ENCODE data around the gene TXNRD1. TPM values are rescaled to one million over a fixed set of nuclear protein-coding genes. Genes with fewer than 3 reads are reported as not detected.

TXNRD1 gene
- total and polyA plus RNA-seq, 4 donors = 48.3 to 81.6 (median 65.4) TPM

GRCh38 chr12:104356231-104357115, 140.9 kb downstream of the TXNRD1 start:
- Histone ChIP-seq H3K36me3 (ENCODE audit: control insufficient read depth, insufficient read depth, low read length) (no peaks in the 10 kb centered on the region), H3K27ac (ENCODE audit: low read depth, low read length) (no peak overlapping the region), H3K4me3 (ENCODE audit: low read depth, low read length) (no peak overlapping the region), H3K27me3 (ENCODE audit: control insufficient read depth, insufficient read depth, low read length) (no peaks in the 10 kb centered on the region), H3K9me3 (ENCODE audit: control insufficient read depth, insufficient read depth, low read length) (no peaks in the 10 kb centered on the region), H3K4me1 (ENCODE audit: control insufficient read depth, insufficient read depth, low read length) (no peaks in the 10 kb centered on the region)
- WGBS (ENCODE audit: insufficient coverage) = 89% methylated on average over 16 of the region's 17 CpGs
- no peak for DNase-seq (ENCODE audit: low read depth in 4 of 6, low spot score in 6 of 6)

GRCh38 chr12:104357421-104357952, 141.9 kb downstream of the TXNRD1 start:
- H3K27ac ChIP-seq (ENCODE audit: low read depth, low read length) = no peak overlapping the region
- H3K27me3 ChIP-seq (ENCODE audit: control insufficient read depth, insufficient read depth, low read length) = no peaks in the 10 kb centered on the region
- H3K9me3 ChIP-seq (ENCODE audit: control insufficient read depth, insufficient read depth, low read length) = peaks cover 1% of the 10 kb centered on the region
- no peak overlapping the region for H3K4me3 ChIP-seq (ENCODE audit: low read depth, low read length)
- no CpG with 5 or more reads among the region's 1 CpG for WGBS (ENCODE audit: insufficient coverage)
- DNase-seq (ENCODE audit: low read depth in 4 of 6, low spot score in 6 of 6) = no peak
- no peaks in the 10 kb centered on the region for H3K4me1 ChIP-seq (ENCODE audit: control insufficient read depth, insufficient read depth, low read length)
- H3K36me3 ChIP-seq (ENCODE audit: control insufficient read depth, insufficient read depth, low read length) = no peaks in the 10 kb centered on the region

GRCh38 chr12:104358353-104359003, 142.9 kb downstream of the TXNRD1 start:
- peak in 1 of 6 donors; percentile 44 for DNase-seq (ENCODE audit: low read depth in 4 of 6, low spot score in 6 of 6)
- H3K9me3 ChIP-seq (ENCODE audit: control insufficient read depth, insufficient read depth, low read length) = peaks cover 1% of the 10 kb centered on the region
- H3K36me3 ChIP-seq (ENCODE audit: control insufficient read depth, insufficient read depth, low read length) = no peaks in the 10 kb centered on the region
- no peak overlapping the region for H3K27ac ChIP-seq (ENCODE audit: low read depth, low read length)
- no peak overlapping the region for H3K4me3 ChIP-seq (ENCODE audit: low read depth, low read length)
- no peaks in the 10 kb centered on the region for H3K4me1 ChIP-seq (ENCODE audit: control insufficient read depth, insufficient read depth, low read length)
- 84% methylated on average over 4 of the region's 5 CpGs for WGBS (ENCODE audit: insufficient coverage)
- H3K27me3 ChIP-seq (ENCODE audit: control insufficient read depth, insufficient read depth, low read length) = no peaks in the 10 kb centered on the region

- H3K4me1 ChIP-seq (ENCODE audit: control insufficient read depth, insufficient read depth, low read length) = no peaks in the 10 kb centered on the region
- H3K36me3 ChIP-seq (ENCODE audit: control insufficient read depth, insufficient read depth, low read length) = no peaks in the 10 kb centered on the region
- H3K27ac ChIP-seq (ENCODE audit: low read depth, low read length) = no peak overlapping the region
- H3K4me3 ChIP-seq (ENCODE audit: low read depth, low read length) = no peak overlapping the region
- WGBS (ENCODE audit: insufficient coverage) = 96% methylated on average over 7 of the region's 10 CpGs
- no peaks in the 10 kb centered on the region for H3K27me3 ChIP-seq (ENCODE audit: control insufficient read depth, insufficient read depth, low read length)
- H3K9me3 ChIP-seq (ENCODE audit: control insufficient read depth, insufficient read depth, low read length) = peaks cover 1% of the 10 kb centered on the region
- DNase-seq (ENCODE audit: low read depth in 4 of 6, low spot score in 6 of 6) = no peak
Measured at GRCh38 chr12:104359216-104359615, 143.6 kb downstream of the TXNRD1 start.

GRCh38 chr12:104360157-104360556, 144.6 kb downstream of the TXNRD1 start:
- no peaks in the 10 kb centered on the region for H3K4me1 ChIP-seq (ENCODE audit: control insufficient read depth, insufficient read depth, low read length)
- peaks cover 1% of the 10 kb centered on the region for H3K9me3 ChIP-seq (ENCODE audit: control insufficient read depth, insufficient read depth, low read length)
- no peaks in the 10 kb centered on the region for H3K36me3 ChIP-seq (ENCODE audit: control insufficient read depth, insufficient read depth, low read length)
- H3K4me3 ChIP-seq (ENCODE audit: low read depth, low read length) = no peak overlapping the region
- no peak for DNase-seq (ENCODE audit: low read depth in 4 of 6, low spot score in 6 of 6)
- no CpG with 5 or more reads among the region's 3 CpGs for WGBS (ENCODE audit: insufficient coverage)
- no peaks in the 10 kb centered on the region for H3K27me3 ChIP-seq (ENCODE audit: control insufficient read depth, insufficient read depth, low read length)
- H3K27ac ChIP-seq (ENCODE audit: low read depth, low read length) = no peak overlapping the region

GRCh38 chr12:104360983-104361707, 145.6 kb downstream of the TXNRD1 start:
- 97% methylated on average over 4 of the region's 5 CpGs for WGBS (ENCODE audit: insufficient coverage)
- Histone ChIP-seq H3K36me3 (ENCODE audit: control insufficient read depth, insufficient read depth, low read length) (no peaks in the 10 kb centered on the region), H3K4me3 (ENCODE audit: low read depth, low read length) (no peak overlapping the region), H3K9me3 (ENCODE audit: control insufficient read depth, insufficient read depth, low read length) (peaks cover 1% of the 10 kb centered on the region), H3K27me3 (ENCODE audit: control insufficient read depth, insufficient read depth, low read length) (no peaks in the 10 kb centered on the region), H3K27ac (ENCODE audit: low read depth, low read length) (no peak overlapping the region), H3K4me1 (ENCODE audit: control insufficient read depth, insufficient read depth, low read length) (no peaks in the 10 kb centered on the region)
- no peak for DNase-seq (ENCODE audit: low read depth in 4 of 6, low spot score in 6 of 6)

GRCh38 chr12:104365921-104366410, 150.4 kb downstream of the TXNRD1 start:
- DNase-seq (ENCODE audit: low read depth in 4 of 6, low spot score in 6 of 6) = no peak
- no peaks in the 10 kb centered on the region for H3K36me3 ChIP-seq (ENCODE audit: control insufficient read depth, insufficient read depth, low read length)
- peaks cover 7% of the 10 kb centered on the region for H3K9me3 ChIP-seq (ENCODE audit: control insufficient read depth, insufficient read depth, low read length)
- H3K27ac ChIP-seq (ENCODE audit: low read depth, low read length) = no peak overlapping the region
- no peaks in the 10 kb centered on the region for H3K27me3 ChIP-seq (ENCODE audit: control insufficient read depth, insufficient read depth, low read length)
- H3K4me3 ChIP-seq (ENCODE audit: low read depth, low read length) = no peak overlapping the region
- no peaks in the 10 kb centered on the region for H3K4me1 ChIP-seq (ENCODE audit: control insufficient read depth, insufficient read depth, low read length)
- 88% methylated on average over 2 of the region's 5 CpGs for WGBS (ENCODE audit: insufficient coverage)

GRCh38 chr12:104369708-104370107, 154.1 kb downstream of the TXNRD1 start:
- Histone ChIP-seq H3K4me3 (ENCODE audit: low read depth, low read length) (no peak overlapping the region), H3K27me3 (ENCODE audit: control insufficient read depth, insufficient read depth, low read length) (no peaks in the 10 kb centered on the region), H3K27ac (ENCODE audit: low read depth, low read length) (no peak overlapping the region), H3K36me3 (ENCODE audit: control insufficient read depth, insufficient read depth, low read length) (no peaks in the 10 kb centered on the region), H3K4me1 (ENCODE audit: control insufficient read depth, insufficient read depth, low read length) (peaks cover 2% of the 10 kb centered on the region), H3K9me3 (ENCODE audit: control insufficient read depth, insufficient read depth, low read length) (peaks cover 8% of the 10 kb centered on the region)
- no peak for DNase-seq (ENCODE audit: low read depth in 4 of 6, low spot score in 6 of 6)
- no CpG with 5 or more reads among the region's 2 CpGs for WGBS (ENCODE audit: insufficient coverage)

Measured in spinal cord (tissue), 10 donors.